Left cardiac atrium (tissue), 4 donors: ENCODE measurements around the gene PYGO1. TPM values are rescaled to one million over a fixed set of nuclear protein-coding genes. Genes with fewer than 3 reads are reported as not detected.
"Not testable (repeated sequence)": the region's sequence is repeated elsewhere in the genome, so short reads cannot be mapped to it uniquely, and the experiment has no call there.

Experiments
- ATAC-seq, 2 donors: fragments of 200-7000 bp; cut with Tn5 transposase; one replicate each; pipeline ENCODE4 v1.9.1; 2020; ENCODE audit warnings: mild to moderate bottlenecking in 2 of 2, moderate library complexity in 2 of 2
- DNase-seq: peaks from one replicate; pipeline ENCODE4 v3.0.0-alpha.2; 2020
- intact Hi-C, 2 donors: fragments of 100-400 bp; cut with DNase I; formaldehyde crosslinking; loops; one replicate each; pipeline versions ENCODE4 v1.14.1 to v1.15.1; 2022 to 2023
- long read RNA-seq: library from polyadenylated mRNA; unstranded; transcript quantifications from one replicate; pipeline ENCODE4 v2.0.0, GENCODE V29; 2021
- total RNA-seq, 2 donors: library from RNA; stranded (reverse); fragmentation: NEBNext Ultra II Directional; extraction: Animal tissue kit (Norgen Biotek cat#: 25700); gene quantifications; one replicate each; pipeline ENCODE4 v1.2.1, GENCODE V29; 2021
- donor health status: DM: no; HTN: yes; CAD: no.
- donor health status: DM: no; HTN: yes; CAD: no; lungs with severe emphysema.
- donor health status: DM: yes; HTN: yes; CAD: no.
- donor health status: Dilated cardiomyopathy.

Gene PYGO1, protein sequence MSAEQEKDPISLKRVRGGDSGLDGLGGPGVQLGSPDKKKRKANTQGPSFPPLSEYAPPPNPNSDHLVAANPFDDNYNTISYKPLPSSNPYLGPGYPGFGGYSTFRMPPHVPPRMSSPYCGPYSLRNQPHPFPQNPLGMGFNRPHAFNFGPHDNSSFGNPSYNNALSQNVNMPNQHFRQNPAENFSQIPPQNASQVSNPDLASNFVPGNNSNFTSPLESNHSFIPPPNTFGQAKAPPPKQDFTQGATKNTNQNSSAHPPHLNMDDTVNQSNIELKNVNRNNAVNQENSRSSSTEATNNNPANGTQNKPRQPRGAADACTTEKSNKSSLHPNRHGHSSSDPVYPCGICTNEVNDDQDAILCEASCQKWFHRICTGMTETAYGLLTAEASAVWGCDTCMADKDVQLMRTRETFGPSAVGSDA
- 1 to 10 TPM; 4.5 to 6.5 TPM for total RNA-seq
- long read RNA-seq = 0 reads

DNA sequence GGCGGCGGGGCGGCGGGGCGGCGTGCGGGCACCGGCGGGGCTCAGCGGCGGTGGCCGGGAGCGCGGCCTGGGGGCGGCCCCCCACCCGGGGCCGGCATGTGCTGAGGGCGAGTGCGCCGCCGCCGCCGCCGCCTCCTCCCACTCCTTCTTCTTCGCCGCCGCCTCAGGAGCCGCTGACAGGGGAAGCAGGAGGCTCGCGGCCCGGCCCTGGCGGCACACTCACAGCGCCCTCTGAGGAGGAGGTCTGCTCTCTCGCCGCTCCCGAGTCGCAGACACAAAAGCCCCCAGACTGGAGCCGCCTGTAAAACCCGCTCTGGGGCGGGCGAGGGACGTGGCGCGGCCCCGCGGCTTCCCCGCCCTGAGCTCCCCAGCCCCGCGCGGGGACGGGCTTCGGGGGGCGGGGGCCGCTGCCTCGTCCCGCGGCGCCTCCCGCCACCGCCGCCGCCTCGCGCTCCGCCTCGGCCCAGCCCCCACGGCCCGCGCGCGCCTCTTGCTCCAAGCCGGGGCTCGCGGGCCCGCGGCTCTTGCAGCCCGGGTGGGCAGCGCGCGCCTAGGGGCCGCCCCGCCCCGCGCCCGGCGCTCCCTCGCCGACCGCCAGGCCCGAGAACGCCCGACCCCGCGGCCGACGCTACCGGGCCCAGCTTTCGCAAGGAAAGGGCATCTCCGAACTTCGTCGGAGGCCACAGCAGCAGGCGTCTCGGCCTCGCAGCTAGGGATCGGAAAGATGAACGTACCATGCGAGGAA, at the start of gene PYGO1:
Gene PYGO1 (minus strand): TSS at position 276 of the 745 bp plus-strand sequence. CDS start 462 bp downstream, outside the sequence.
- intact Hi-C loops = no loop called here
- peak; percentile 73 for DNase-seq
- ATAC-seq = peak; percentile 85 to 88

DNA sequence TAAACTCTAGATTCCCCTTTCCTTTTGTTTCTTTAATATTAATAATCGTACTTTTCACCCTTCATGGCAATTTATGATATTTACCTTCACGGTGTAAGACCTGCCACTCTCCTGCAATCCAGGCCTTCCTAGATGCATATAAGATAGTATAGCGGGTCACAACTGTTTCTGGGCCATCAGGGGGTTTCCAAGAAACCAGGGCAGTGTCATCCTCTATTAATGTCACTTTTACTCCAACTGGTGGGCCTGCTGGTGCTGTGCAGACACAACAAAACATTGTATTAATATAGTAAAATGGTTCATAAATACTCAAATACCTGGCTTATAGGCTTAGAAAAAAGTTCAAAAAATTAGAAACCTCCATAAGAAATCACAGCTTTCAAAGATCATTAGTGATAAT, 48.9 kb upstream of the PYGO1 start:
- no peak for DNase-seq
- intact Hi-C loops = no loop called here
- no peak for ATAC-seq

DNA sequence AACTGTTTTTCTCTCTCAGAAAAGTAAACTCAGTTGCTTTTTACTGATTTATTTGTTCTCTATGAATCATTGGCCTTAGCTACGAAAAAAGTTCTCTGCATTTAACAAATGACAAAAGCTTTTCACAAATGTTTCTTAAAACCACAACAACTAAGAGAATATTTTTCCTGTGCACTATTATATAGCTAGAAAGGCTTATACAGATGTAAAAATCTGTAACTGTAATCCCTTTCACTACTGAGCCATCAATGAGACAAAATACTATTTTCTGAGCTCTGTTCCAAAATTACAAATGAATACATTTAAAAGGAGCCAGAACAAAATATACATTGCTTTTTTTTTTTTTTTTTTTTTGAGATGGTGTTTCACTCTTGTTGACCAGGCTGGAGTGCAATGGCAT, 45.6 kb upstream of the PYGO1 start:
- DNase-seq (no peak), ATAC-seq (no peak)
- intact Hi-C loops = no loop called here

DNA sequence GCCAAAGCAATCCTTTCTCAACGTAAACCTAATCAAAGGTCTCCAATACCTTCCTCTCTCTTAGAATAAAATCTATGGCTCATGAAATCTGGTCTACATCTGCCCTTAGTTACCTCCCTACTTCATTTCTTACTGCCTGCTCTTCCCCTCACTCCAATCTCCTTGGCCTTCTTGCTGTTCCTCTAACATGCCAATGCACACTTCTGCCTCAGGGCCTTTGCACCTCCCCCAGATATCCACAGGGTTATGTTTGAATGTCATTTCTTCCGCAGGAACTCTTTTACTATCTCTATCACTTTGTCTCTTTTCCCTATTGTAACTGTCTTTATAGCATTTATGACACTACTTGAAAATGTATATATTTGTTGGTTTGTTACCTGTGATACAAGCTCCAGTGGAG, 44.3 kb upstream of the PYGO1 start:
- intact Hi-C loops = no loop called here
- no peak for ATAC-seq

DNA sequence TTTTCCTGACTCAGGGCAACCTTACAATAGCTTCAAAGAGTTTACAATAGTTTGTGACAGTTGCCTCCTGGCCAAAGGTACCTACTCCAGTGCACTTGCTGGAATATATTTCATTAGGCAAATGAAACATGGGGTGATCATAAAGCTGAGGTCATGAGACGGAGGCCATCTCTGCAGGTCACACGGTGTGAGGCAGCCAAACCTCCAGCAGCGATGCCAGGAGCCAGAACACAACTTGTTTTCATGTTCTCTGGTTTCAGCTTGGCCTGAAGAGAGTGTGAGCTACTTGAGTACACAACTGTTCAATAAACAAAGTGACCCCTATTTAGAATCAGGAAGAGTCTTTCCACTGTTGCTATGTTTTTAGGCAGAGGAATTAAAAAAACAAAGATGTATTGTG, 42.7 kb upstream of the PYGO1 start:
- ATAC-seq (no peak), DNase-seq (no peak)
- intact Hi-C loops = no loop called here

More for the DNA sequence above, 44.3 kb upstream of the PYGO1 start:
- no peak for DNase-seq

DNA sequence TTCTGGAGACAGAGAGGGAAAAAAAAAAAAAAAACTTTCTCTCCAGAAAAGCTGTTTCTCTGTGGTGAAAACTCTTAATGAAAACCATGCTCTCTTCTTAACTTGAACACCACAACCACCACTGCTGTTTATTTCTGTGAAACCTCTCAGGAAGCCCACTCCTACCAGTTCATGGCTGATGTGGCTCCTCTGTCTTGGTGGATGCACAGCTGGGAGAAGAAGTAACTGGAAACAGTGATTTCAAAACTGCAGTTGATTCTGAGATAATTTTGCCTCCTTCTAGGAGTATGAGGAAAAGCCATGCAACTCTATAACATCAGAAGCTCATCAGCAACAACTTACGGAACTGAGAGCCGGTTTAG, 40.2 kb upstream of the PYGO1 start:
- intact Hi-C loops = no loop called here
- DNase-seq = no peak
- no peak for ATAC-seq

DNA sequence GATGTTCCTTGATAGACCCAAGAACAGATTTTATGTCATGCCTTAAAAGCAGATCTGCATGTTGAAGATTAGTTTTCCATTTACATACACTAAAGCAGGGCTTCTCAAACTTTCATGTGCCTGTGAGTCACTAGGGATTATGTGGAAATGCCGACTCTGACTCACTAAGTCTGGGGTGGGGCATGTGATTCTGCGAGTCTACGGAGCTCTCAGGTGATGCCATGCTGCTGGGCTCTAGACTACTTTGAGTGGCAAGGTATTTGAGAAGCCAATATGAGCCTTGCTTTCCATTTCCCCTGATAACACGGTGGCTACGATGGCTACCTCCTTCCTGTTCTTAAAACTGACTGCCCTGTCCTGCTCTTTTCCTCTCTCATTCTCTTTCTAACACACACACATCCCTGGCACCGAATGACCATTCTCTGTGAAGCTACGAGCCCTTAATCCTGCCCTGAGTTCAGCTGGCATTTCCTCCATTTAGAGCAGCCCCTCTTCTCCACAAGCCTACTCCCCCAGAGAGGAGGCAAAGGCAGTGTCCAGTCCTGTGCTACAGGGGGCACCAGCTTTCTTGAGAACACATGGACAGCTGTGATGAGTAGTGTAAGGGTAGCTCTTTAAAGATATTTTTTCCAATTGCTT, 39.7 kb upstream of the PYGO1 start:
- intact Hi-C loops = no loop called here
- no peak for DNase-seq
- peak in 1 of 2 donors; percentile 83 for ATAC-seq

DNA sequence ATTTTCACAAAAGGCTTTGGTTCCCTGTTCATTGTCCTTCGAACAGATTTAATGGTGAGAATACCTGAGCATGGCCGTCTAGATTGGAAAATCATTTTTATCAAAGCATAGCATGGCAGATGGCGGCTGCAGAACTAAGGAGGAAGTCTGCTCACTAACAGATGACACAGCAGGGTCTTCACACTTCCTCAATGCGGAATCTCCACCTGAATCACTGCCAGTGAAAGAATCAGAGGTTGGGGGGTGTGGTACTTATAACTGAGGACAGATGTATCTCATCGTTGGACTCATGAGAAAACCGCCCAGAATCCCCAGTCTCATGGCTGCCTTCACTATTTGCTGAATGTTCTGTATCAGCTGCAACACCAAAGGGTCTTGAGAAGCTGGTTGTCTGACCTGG, 31.6 kb upstream of the PYGO1 start:
- intact Hi-C loops = no loop called here
- DNase-seq = no peak
- no peak for ATAC-seq

DNA sequence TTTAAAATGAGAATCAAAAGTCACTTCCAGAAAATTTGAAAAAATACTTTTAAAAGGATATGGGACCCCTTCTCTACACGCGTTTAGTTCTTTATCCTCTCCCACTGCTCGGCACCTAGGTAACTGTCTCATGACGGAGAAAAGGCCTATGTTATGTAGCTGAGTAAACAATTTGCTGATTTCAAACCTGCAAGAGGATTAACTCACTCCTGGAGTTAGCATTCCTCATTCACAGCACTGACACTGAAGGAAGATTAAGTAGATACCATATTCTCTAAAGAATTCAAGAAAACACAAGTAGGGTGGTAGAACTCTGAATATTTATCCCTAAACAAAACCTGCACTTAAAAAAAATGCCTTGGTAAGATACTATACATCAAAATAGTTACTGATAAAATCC, 30.2 kb upstream of the PYGO1 start:
- ATAC-seq (no peak), DNase-seq (no peak)
- intact Hi-C loops = no loop called here

DNA sequence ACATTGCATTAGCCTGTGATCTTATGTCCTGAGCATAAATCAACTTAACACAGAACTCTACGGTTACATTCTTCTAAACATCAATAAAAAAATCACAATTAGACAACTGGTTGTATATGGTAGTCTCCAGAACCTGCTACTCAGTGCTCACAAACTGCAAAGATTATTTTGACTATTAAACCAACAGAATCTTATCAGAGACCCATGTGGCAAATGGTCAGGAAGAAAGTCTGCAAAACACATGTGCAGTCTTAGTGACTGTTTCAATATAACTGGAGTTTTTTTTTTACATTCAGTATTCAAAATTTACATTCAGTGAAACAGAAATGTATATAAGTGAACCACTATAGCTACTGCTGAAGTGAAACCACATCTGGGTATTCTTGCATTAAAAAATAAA, 27.3 kb upstream of the PYGO1 start:
- intact Hi-C loops = no loop called here
- ATAC-seq (no peak), DNase-seq (no peak)

DNA sequence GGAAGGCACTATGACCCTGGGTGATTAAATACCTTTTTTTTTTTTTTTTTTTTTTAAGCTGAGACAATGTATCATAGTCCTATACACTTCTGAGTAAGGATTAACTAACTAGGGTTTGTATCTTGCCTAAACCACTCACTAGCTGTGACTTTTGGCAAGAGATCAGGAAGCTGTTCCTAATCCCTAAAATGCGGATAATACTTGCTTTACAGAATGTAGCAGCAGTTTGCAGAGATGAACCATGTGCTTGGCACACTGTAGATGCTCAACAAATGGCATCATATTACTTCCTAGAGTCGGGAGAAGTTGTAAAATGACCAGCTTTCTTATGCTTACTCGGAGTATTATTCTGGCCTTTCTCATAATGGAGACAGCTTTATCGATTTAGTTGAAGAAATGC, 25.6 kb upstream of the PYGO1 start:
- intact Hi-C loops = no loop called here
- no peak for DNase-seq

DNA sequence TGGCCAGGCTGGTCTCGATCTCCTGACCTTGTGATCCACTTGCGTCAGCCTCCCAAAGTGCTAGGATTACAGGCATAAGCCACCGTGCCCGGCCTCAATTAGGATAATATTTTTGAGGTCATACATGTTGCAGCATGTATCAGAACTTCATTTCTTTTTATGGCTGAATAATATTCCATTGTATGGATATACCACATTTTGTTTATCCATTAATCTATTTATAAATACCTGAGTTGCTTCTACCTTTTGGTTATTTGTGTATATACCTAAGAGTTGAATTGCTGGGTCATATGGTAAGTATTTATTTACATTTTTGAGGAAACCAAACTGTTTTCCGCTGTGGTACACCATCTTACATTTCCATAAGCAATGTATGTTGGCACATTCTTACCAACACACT, 18.1 kb upstream of the PYGO1 start:
- ATAC-seq = no peak
- intact Hi-C loops = no loop called here

More for the DNA sequence above, 25.6 kb upstream of the PYGO1 start:
- no peak for ATAC-seq

DNA sequence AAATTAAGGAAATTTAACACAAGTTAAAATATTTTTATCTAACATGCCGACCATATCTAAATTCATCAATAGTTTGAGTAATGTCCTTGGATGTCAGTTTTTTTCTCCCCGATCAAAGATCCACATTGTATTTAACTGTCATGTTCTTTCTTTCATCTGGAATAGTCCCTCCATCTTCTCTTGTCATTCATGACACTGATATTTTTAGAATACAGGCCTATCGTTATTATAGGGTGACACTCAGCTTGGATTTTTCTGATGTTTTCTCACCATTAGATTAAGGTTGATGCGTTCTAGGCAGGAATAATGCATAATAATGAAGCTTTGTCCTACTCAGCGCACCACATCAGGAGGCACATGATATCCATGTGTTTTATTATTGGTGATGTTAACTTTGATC, 13.2 kb upstream of the PYGO1 start:
- no peak for DNase-seq
- intact Hi-C loops = no loop called here
- ATAC-seq = no peak

More for the DNA sequence above, 18.1 kb upstream of the PYGO1 start:
- DNase-seq = no peak

DNA sequence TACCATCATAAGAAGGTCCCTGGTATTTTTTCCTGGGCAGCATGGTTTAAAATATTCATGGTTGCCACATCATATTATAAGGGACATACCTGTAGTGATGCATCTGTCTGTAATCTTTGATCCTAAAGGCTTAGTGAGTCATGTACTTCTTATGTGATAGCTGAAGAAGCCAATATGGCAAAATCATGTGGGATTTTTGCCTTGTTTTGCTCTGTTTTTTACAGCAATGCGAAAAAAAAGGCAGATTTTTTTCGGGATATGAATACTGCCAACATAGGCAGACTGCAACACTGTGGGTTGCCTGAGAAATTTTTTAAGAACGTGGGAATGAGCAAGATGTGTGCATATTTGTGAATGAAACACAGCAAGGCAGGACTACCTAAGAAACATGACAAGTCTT, 11.3 kb upstream of the PYGO1 start:
- ATAC-seq (no peak), DNase-seq (no peak)
- intact Hi-C loops = no loop called here

DNA sequence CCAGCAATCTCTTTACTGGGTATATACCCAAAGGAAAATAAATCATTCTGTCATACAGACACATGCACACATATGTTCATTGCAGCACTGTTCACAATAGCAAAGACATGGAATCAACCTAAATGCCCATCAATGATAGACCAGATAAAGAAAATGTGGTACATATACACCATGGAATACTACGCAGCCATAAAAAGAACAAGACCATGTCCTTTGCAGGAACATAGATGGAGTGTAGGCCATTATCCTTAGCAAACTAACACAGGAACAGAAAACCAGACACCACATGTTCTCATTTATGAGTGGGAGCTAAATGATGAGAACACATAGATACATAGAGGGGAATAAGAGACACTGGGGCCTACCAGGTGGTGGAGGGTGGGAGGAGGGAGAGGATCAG, 4.9 kb upstream of the PYGO1 start:
- intact Hi-C loops = not testable (repeated sequence)

DNA sequence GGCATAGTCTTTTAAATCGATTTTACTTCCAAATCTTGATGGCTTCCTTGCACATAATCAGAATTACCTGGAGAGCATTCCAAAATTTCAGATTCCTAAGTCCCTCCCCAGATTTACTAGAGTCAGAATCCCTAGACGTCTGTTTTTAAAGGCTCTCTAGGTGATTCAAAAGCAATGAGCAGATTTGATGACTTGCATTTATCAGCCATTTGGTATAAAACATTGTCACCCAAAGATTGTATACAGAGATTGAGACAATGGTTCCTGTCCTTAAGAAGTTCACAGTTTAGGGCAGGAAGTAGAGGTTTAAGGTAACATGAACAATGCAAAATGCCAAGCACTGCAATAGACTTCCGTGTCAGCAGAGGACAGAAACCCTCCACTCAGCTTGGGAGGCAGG, 2.6 kb upstream of the PYGO1 start:
- intact Hi-C loops = no loop called here
- no peak for DNase-seq
- no peak for ATAC-seq

More for the DNA sequence above, 4.9 kb upstream of the PYGO1 start:
- ATAC-seq, DNase-seq: not testable (repeated sequence)

DNA sequence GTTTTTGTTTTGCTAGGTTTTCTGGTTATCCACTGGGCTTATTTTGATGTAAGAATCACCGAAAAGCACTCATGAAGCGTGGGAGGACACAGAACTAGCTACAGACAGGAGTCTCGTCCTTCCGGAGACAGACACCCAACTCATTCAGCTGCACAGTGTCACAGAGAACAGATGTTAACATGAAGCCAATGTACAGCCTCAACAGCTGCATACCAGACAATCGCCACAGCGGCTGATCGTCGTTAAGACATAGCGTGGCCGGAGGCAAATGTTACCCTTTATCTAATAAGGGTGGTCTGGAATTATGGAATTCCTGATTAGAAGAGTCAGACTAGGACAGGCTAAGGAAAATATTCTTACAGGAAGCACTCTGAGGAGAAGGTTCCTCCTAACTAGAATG, 1.1 kb upstream of the PYGO1 start:
- ATAC-seq (no peak), DNase-seq (no peak)
- intact Hi-C loops = no loop called here

DNA sequence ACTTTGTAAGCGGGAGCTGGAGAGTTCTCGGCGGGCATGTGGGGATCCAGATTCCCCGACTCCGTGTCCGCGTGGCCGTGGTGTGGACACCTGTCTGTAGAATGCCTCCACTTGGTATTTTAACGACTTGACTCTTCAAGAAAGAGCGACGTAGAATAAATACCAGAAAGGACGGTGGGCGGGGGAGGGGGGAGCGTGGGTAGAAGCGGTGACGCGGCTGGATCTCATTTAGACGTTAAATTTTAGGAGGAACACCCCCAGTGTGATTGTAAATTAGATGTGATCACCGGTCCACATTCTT, 620 bp upstream of the PYGO1 start:
- intact Hi-C loops = no loop called here
- DNase-seq (no peak), ATAC-seq (no peak)

DNA sequence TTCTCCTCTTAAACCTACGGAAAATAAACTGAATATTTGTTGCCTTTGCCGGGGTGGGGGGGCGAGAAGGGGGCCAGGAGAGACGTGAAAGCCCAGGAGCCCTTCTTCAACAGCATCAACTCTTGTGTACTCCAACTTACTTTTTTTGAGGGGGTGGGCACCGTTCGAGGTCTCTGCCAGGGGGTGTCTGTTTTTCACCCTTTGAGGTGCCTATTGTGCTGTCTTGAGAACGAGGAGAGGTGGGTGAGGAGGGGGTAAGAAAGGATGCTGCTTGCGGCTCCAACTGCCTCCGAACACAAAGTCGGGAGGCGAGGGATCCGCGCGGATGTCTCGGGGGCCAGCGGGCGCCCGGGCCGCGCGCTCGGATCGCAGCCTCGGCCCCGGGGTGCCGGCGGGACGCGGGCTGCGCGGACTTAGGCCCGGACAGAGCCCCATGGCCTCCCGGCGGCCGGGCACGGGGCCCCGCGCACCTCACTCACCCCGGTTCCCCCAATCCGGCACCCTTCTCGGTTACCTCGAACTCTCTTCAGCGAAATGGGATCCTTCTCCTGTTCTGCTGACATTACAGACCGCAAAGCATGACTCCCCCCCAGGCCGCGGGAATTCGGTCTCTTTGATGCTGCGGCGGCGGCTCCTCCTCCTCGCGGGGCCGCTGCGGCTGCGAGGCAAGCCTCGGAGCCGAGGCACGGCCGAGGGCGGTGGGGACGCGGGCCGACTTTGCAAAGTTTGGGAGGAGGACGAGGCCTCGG, 650 bp downstream of the PYGO1 start:
- ATAC-seq (peak; percentile 50 to 54), DNase-seq (peak; percentile 39)
- intact Hi-C loops = no loop called here

DNA sequence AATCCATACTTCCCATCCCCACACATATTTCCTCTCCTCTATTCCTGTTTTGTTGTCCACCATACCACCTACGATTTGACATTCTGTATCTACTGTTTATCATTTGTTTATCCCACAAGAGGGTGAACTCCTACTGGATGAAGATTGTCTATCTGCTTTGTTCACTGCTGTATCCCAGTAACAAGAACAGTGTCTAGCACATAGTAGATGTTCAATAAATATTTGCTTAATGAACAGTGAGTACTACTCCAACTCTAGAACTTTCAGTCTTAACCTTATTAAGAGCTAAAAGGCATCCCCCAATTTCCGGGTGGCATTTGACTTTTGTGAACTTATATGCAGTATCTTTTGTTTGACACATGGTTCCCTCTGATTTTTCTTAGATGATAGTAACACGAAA, 1.3 kb downstream of the PYGO1 start:
- DNase-seq (no peak), ATAC-seq (no peak)
- intact Hi-C loops = no loop called here
